LNCaP clone FGC (cell line): Measurements from ENCODE around the gene FIG4.
"Not testable (repeated sequence)": the region's sequence is repeated elsewhere in the genome, so short reads cannot be mapped to it uniquely, and the experiment has no call there.

ENCODE experiments used
- DNase-seq: peaks from one replicate; pipeline ENCODE4 v3.0.0-alpha.2; 2011; ENCODE audit warnings: low read depth
- H3K4me3 ChIP-seq: 2 replicates; pipeline ENCODE4 v1.5.1; 2011; ENCODE audit warnings: mild to moderate bottlenecking, low read depth, low read length, control low read depth
- CTCF ChIP-seq: IDR thresholded peaks from 2 replicates; pipeline ENCODE4 v1.5.1; 2012; ENCODE audit warnings: mild to moderate bottlenecking; ENCODE audit not compliant: control insufficient read depth, insufficient read depth; ENCODE audit errors: extremely low read depth

Gene FIG4

GRCh38 chr6:109715616-109716015 is 24.5 kb downstream of the FIG4 start:
- H3K4me3 ChIP-seq: no peak overlapping the region
- no peak for TF ChIP-seq CTCF
- no peak for DNase-seq

DNA sequence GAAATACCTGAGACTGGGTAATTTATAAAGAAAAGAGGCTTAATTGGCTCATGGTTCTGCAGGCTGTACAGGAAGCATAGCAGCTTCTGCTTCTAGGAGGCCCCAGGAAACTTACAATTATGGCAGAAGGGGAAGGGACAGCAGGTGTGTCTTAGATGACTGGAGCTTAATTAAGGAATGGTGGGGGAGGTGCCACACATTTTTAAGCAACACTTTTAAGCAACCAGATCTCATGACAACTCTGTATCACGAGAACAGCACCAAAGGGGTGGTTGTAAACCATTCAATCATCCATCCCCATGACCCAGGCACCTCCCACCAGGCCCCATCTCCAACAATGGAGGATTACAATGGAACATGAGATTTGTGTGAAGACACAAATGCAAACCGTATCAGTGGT is 26.9 kb downstream of the FIG4 start:
- no peak for DNase-seq
- H3K4me3 ChIP-seq: no peak overlapping the region
- TF ChIP-seq CTCF: no peak

GRCh38 chr6:109718991-109719390 is 27.9 kb downstream of the FIG4 start:
- DNase-seq: no peak
- H3K4me3 ChIP-seq: no peak overlapping the region
- TF ChIP-seq CTCF: no peak

- DNase-seq: no peak
- TF ChIP-seq CTCF: no peak
- no peak overlapping the region for H3K4me3 ChIP-seq
These were observed 29.2 kb downstream of the FIG4 start for GRCh38 chr6:109720311-109720710.

DNA sequence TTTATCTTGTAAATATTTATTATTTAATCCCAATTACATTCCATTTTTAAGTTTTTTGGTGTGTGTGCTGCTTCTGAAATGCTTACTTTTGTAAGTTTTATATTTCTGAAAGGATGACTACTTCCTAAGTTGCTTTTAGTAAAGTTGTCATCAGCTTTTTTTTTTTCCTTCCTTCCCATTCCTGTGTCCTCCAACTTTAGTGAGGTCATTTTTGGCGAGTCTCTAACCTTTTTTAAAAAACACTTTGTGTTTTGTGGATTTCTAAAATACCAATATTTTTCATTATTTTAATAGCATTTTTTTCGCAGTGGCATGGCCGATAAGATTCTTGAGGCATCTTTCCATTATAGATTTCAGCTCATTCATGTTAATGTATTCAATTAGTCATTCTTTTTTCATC is 30.9 kb downstream of the FIG4 start:
- TF ChIP-seq CTCF: no peak
- no peak for DNase-seq
- H3K4me3 ChIP-seq: no peak overlapping the region

GRCh38 chr6:109722564-109723254 is 31.6 kb downstream of the FIG4 start:
- H3K4me3 ChIP-seq: no peak overlapping the region
- DNase-seq: no peak
- no peak for TF ChIP-seq CTCF

- not testable (repeated sequence) for DNase-seq, H3K4me3 ChIP-seq
These were observed 34.2 kb downstream of the FIG4 start for GRCh38 chr6:109725250-109725649.
